HG03095 (cell line): ENCODE results near the gene PLSCR3.

Experiments used
- ATAC-seq: cut with Tn5 transposase; IDR thresholded peaks from one replicate; pipeline ENCODE4 v1.9.1; 2021; ENCODE audit warnings: moderate library complexity; ENCODE audit not compliant: unreplicated experiment

The PLSCR3 gene

DNA sequence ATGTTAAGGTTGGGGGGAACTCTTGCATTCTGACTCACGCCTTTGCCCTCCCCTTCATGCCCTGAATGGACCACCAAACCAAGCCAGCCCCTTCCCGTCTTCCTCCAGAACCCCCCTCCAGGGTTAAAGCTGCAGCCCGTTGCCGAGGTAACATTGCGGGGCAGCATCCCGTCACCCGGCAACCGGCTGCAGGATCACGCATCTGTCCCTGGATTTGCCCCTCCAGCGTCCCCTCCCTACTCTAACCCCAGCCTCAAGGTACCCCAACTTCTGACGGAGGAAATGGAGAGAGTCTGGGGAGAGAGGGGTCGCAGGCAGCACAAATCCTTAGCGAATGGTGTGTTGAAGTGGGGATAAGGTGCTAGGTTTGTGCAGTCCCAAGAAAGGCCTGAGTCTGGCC, 12.8 kb upstream of the PLSCR3 start:
- no peak for ATAC-seq

DNA sequence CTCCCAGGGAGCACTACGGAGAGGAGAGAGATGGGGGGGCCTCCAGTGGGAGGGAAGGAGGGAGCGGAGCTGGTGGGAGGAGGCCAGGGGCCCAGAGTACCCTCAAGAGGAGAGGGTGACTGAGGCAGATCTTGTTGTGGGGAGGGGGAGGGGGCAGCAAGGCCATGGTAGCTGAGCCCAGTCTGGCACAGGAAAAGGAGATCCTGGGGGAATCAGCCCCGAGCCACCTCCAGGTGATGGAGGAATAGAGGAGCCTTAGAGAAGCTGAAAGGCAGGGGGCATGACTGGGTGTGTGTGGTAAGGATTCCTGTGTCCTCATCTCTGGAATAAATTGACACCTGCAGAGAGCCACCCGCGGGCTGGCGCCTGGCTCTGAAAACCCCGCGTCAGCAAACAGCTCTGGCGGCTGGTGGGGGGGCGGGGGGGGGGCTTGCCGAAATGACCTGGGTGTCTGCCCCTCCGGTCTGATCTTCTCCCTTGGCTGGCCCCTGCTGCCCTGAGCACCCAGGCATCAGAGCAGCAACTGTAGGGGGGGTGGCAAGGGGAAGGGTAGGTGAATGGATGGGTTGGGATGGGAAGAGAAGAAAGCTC, 12.0 kb upstream of the PLSCR3 start:
- no peak for ATAC-seq

DNA sequence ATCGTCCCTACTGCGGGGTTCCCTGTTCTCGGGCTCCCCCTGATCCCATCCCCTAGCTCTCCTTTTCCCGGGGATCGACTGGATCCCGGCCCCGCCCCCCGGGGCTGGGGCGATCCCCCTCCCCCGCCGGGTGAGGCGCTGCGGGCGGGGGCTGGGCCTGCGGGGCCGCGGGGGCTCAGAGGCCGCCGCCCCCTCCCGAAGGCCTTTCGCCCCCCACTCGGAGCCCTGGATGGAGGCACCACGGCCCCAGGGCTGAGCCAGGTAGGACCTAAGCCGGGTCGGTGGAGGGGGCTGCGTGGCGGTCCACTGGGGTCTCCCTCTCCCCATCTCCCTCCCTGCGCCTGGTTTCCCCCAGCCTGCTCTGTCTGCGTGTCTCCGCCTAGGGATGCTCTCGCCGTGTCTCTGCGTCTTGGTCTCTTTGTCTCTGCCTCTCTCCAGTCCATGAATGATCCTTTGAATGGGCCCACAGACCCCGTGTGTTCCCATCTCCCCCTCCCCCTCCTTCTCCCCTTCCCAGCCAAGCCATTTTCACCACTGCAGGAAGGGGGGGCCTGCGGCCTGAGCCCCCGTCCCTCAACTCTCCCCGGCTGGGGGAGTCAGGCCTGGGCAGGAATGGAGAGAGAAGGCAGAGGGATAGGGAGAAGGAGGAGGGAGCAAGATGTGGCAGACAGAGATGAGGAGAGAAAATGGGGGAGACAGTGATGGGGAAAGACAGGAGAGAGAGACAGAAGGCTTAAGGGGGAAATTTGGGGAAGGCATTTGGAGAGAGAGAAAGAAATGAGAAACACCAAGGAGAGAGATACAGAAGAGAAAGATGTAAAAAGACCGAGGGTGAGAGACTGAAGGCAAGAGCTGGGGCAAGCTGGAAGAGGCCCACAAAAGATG, 11.3 kb upstream of the PLSCR3 start:
- ATAC-seq, result no peak

DNA sequence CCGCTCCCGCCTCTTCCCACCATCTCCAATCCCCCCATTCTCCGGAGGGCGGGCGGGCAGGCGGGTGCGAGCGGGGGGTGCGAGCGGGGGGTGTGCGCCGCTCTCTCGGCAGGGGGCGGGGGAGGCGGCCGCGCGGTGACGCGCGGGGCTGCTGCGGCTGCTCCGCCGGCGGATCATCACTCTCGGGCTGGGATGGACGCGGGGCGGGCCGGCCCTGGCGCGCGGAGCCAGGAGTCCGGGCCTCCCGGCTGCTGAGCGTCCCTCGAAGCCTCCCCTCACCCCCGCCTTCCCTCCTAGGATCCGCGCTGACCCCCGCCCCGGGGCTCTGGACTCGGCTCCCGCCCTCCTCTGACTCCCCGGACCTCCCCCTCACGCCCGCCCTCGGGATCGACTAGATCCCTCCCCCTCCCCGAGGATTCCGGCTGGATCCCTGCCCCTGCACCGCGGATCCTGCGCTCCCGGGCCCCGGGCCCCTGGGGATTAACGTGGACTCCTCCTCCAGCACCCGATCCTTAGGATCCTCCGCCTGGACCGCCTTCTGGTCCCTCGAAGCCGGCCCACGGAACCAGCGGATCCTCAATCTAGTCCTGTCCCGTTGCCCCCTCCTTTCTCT, 10.5 kb upstream of the PLSCR3 start:
- ATAC-seq, result peak; percentile 11

DNA sequence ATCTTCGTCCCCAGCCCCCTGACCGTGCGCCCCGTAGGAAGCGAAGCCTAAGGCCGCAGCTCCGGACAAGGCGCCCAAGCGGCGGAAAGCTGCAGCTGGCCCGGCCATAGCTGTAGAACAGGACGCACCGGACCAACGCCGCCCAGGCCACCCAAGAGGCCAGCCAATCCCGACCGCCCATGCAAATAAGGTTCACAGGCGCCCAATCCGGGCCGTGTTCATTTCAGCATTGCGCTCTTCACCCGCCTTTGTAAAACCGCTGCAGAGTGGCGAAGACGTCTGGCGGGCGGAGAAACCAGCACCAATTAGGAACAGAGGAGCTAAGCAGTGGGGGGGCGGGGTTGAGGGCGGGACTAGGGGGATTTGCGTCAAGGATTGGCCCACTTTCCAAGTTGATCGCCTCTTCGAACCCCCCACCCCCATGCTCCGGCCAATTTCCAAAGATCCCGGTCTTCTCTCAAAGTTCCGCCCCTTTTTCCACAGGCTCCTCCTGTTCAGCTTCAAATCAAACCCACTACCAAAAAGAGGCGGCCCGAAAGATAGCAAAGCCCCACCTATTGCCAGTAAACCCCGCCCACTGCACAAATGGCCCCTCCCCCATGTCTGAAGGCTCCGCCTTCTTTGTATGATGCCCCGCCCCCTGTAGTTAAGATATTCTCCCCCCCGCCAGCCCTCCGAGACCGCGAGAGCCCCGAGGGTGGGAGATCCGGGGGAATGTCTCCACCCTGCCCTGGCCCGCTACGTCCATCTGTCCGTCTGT, 9.8 kb upstream of the PLSCR3 start, which contains the start of gene TMEM256:
TMEM256 (minus strand) TSS at position 121 of the 760 bp plus-strand sequence; CDS start at position 108, 13 bp downstream.
- ATAC-seq, result peak; percentile 84

DNA sequence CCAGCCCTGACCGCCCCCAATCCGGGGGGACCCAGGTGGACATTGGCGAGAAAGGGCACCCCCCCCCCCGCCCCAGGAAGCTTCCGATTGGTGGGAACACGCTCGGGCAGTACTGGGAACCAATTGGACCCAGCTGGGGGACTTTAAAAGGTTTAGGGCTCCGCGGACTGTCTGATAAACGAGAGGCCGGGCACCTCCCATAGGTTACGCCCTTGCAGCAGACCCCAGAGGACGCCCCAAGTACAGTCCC, 9.3 kb upstream of the PLSCR3 start:
- no peak for ATAC-seq

DNA sequence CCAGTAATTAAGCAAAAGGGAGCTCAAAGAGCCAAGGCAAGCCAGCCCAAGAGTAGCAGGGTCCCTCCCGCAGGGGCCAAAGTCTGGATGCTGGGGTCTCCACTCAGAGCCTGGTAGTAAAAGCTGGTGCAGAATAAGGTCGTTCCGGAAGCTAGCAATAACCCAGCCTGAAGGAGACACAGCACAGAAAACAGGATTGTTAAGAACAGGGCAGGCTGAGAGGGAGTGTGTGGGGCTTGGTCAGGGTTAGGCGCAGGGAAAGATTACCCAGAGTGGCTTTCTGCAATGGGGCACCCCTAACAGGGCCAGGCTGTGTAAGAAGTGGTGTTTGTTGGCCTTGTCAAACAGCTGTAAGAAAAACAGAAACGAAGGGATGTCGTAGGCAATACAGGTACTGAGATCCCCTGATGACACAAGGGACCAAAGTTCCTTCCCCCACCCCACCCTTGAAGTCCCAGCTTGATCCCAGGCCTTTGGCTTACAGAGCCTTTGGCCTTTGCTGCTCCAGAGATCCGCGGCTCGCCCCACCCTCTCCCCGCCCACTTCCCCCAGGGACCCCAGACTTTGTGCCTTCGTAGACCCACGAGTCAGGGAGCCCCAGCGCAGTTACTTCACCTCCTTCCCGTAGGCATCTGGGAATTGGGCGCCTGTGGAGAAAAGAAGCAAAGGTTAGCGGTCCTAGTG, 8.9 kb upstream of the PLSCR3 start:
- ATAC-seq, result no peak

DNA sequence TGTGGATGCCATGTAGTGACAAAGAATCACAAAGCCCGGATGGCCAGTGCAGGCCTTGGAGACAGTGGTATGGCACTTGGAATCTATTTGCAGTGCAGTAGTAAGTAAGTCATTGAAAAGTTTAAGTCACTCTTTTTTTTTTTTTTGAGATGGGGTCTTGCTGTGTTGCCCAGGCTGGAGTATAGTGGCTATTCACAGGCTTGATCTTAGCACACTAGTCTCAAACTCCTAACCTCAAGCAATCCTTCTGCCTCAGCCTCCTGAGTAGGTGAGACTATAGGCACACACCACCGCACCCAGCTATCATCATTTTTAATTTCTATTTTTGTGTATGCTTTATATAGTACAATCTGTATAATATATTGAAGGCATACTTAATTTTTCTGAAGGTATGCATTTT, 4.3 kb upstream of the PLSCR3 start:
- no peak for ATAC-seq

DNA sequence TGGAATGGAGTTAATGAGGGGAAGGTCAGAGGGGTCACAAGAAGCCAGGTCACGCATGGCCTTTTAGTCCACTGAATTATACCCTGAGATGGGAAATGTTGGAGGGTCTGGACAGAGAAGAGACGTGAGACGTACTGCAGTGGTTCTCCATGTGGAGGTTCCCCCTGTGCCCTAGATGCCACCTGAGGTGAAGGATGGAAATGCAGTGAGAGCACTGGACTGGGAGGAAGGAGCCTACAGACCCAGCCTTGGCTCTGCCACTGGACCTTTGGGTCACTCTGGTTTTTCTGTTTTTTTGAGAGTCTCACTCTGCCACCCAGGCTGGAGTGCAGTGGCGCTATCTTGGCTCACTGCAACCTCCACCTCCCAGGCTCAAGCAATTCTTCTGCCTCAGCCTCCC, 1.8 kb upstream of the PLSCR3 start:
- no peak for ATAC-seq

DNA sequence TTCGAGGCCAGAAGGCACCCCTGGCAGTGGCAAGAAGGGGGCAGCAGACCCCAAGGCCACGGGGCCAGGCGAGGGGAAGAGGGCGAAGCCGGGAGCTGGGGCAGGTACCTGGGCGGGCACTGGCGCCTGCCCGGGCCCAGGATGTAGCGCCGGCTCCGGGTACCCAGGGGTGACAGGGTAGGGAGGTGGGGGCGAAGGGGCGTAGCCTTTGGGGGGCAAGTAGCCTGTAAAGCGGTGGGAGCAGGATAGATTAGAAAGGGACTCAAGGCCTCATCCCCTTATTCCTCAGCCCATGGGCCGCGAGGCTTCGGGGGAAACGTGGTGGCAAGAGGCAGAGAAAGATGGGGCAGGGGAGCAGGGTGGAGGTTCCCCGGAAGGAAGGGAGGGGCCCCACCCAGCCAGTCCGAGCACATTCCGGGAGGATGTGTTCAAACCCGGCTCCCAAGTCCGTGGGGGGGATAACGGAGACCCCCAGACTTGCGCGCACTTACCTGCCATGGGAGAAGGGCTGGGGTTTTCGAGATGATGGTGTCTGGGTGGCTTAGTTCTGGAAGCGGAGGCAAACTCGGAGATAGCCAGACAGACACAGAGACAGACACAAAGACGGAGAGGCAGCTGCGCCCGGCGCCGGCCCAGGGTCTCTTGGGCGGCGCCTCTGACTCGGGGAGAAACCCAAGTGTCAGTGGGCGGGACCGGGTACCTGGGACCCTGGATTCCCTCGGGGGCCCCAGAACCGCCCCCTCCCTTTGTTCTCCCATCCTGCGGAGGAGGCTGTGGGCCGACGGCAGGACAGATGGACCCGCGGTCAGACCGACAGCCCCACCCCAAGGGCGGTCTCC, 493 bp downstream of the PLSCR3 start:
- peak; percentile 33 for ATAC-seq

DNA sequence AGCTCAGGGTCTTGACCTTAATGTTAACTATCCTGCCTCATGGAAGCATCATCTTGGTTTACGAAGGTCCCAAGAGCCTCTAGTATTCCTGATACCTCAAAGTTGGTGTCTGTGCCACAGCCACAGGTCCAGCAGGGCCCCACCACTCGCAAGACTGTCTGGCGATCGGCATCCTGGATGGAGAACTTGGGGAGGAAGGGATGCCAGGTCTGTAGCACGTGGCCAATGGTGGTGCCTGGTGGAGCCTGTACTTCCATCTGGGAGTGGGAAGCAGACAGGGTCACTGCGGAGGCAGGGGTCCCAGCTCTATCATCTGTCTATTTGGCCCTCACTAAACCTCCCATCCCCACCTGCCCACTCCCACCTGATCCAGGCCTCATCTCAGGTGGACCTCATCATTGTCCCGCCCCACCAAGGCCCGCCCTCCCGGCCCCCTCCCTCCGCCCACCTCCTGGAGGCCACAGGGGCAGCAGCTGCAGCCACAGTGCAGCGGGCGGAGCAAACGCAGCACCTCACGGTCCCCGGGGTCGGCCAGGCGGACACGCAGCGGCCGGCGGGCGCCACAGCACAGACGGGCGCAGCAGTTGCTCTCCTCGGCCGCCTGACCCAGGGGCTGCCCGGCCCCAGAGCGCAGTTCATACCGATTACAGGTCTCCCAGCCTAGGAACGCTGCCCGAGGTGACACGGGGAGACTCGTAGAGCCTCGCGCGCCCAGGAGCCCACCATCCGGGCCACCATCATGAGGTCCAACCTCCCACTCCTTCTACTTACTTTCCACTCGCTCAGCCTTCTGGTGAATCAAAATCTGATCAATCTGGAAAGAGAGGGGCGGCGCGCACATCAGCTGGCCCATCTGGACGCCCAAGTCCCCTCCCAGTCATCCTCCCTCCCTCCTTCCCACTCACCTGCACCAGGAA, 1.4 kb downstream of the PLSCR3 start:
- no peak for ATAC-seq

DNA sequence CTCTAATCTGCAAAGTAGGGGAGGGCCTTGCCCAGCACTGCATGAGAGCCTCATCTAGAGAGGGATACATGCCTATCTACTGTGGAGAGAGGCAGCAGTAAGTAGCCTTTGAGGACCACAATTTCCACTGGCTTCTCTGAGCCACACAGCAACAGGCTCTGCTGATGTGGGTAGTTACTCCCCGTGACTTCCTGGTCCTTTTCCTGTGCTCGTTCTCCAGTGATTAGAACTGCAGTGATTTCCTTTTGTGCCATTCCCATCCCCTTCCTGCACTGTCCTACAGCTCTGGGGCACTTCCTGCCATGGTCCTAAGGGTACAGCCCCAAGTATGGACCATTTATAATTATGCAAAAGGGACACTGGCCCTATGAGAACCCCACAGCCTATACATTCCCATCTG, 3.0 kb downstream of the PLSCR3 start:
- ATAC-seq, result no peak

DNA sequence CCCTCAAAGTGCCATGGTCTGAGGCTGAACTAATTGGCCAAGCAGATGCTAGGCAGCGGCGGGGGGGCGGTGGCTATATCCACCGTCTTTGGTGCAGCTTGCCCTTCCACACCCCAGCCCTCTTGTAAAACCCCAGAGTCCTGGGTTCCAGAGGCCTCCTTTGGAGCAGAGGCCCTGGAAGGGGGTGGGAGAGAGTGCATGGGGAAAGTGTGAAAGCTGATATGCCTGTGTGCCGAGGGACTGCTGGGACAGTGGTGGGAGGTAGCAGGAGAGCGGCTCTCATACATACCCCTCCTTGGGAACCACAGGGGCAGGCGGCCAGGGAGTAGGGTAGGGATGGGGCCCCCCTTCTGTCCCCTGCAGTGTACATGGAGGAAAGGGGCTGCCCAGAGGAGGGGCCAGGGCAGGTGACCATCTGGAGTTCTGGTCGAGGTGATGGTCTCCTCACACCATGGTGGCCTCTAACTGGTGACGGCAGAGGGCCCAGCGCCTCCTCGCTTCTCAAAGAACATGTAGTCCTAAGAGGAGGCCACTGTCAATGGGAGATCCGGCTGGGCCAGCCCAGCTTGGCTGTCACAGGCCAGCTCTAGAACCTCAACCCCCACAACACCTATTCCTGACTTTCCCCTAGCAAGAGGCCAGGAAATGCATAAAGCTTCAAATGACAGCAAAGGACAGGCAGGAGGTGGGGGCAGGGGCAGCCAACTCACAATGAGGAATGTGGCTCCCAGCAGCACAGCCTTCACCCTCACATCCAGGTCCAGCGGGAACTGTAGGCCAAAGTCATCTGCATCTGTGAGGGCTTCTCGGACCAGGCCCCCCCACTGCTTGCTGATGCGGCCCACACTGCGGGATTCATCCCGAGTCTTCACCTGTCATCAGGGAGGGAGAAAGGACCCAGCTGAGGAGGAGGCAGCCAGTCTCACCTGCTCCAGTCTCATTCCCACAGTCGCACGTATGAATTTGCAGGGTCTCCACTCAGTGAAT, 4.1 kb downstream of the PLSCR3 start:
- ATAC-seq, result no peak

DNA sequence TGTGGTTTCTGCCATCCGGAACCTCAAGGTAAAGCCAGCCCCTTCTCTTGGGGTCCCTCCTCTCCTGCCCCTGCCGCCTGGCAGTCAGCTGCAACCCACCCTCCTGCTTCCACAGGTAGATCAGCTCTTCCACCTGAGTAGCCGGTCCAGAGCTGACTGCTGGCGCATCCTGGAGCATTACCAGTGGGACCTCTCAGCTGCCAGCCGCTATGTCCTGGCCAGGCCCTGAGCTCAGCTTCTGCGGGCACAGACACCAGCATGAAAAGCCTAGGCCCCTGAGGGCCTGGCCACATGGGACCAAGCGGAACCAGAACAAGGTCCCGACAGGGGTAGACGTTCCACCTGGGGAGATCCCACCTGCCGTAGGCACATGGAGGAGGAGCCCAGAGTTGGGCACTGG, 5.5 kb downstream of the PLSCR3 start:
- no peak for ATAC-seq

DNA sequence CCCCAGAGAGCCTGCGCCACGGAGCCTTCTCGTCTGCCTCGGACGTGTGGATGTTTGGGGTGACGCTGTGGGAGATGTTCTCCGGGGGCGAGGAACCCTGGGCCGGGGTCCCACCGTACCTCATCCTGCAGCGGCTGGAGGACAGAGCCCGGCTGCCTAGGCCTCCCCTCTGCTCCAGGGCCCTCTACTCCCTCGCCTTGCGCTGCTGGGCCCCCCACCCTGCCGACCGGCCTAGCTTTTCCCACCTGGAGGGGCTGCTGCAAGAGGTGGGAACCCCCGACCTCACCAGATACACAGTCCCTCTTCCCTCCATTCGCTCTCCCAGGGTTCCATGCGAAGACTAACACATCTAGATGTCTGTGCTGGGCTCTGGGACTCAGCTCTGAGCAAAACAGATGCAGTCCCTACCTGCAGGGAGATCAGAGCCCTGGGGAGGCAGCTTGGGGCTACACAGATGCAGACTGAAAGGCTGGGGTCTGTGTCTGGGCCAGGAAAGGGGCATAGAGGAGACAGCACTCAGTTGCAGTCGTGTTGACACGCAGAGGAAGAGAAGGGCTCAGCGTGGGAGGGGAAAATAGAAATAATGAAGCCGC, 9.7 kb downstream of the PLSCR3 start:
- ATAC-seq, result no peak

DNA sequence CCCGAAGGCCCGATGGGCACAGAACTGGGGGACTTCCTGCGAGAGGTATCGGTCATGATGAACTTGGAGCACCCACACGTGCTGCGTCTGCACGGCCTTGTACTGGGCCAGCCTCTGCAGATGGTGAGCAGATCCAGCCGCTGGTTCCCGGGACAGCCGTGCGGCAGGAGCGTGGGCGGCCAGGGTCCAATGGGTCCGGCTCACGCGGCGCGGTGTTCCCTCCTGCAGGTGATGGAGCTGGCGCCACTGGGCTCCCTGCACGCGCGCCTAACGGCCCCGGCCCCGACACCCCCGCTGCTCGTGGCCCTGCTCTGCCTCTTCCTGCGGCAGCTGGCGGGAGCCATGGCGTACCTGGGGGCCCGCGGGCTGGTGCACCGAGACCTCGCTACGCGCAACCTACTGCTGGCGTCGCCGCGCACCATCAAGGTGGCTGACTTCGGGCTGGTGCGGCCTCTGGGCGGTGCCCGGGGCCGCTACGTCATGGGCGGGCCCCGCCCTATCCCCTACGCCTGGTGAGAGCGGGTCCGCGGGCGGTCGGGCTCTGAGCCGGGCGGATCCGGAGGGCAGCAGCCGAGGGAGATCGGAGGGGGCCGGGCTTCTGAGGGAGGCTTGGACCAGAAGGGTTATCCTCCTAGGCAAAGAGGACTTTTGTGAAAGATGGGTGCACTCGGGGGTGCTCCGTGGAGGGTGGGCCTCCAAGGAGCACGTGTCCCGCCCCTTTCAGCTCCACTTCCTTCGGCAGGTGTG, 10.4 kb downstream of the PLSCR3 start:
- ATAC-seq, result peak; percentile 54

DNA sequence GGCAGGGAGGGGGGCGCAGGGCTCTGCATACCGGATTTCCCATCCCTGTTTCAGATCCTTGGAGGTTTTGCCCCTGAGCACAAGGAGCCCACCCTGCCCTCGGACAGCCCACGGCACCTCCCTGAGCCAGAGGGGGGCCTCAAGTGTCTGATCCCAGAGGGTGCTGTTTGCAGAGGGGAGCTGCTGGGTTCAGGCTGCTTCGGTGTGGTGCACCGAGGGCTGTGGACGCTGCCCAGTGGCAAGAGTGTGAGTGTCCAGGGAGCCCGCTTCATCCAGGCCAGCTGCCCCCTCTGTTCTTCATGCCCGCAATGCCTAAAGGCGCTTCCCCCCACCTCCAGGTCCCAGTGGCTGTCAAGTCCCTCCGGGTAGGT, 11.0 kb downstream of the PLSCR3 start:
- no peak for ATAC-seq
